Mesenchymal stem cell (in vitro differentiated cells and primary cell): Measurements from ENCODE around the gene HIVEP1.

Source experiments
- DNase-seq: peaks from one replicate; pipeline ENCODE4 v3.0.0-alpha.2; 2013
- H2AFZ ChIP-seq: one replicate; pipeline ENCODE4 v1.6.1; 2013; ENCODE audit warnings: low read depth, mild to moderate bottlenecking, control low read depth, inconsistent platforms, low read length, moderate library complexity
- H2AK5ac ChIP-seq: 2 replicates; pipeline ENCODE4 v1.6.1; 2013; ENCODE audit warnings: low read length, moderate library complexity, mild to moderate bottlenecking, inconsistent platforms; ENCODE audit not compliant: severe bottlenecking
- H2BK120ac ChIP-seq: one replicate; pipeline ENCODE4 v1.6.1; 2013; ENCODE audit warnings: low read depth, mild to moderate bottlenecking, inconsistent platforms, low read length, moderate library complexity
- H2BK12ac ChIP-seq, 2 experiments: one replicate each; pipeline ENCODE4 v1.6.1; 2013; ENCODE audit warnings: inconsistent platforms in 2 of 2, low read length in 2 of 2, mild to moderate bottlenecking in 2 of 2, moderate library complexity in 2 of 2, control low read depth in 1 of 2
- H2BK15ac ChIP-seq: one replicate; pipeline ENCODE4 v1.6.1; 2013; ENCODE audit warnings: mild to moderate bottlenecking, low read depth, inconsistent platforms; ENCODE audit not compliant: poor library complexity, severe bottlenecking
- H2BK5ac ChIP-seq: 2 replicates; pipeline ENCODE4 v1.6.1; 2013; ENCODE audit warnings: low read depth, mild to moderate bottlenecking, low read length, control low read depth, inconsistent platforms; ENCODE audit not compliant: poor library complexity, severe bottlenecking
- H3K14ac ChIP-seq, 2 experiments: one replicate each; pipeline ENCODE4 v1.6.1; 2013; ENCODE audit warnings: inconsistent platforms in 2 of 2, low read length in 2 of 2, control low read depth in 1 of 2, mild to moderate bottlenecking in 1 of 2, moderate library complexity in 1 of 2
- H3K18ac ChIP-seq, 2 experiments: one replicate each; pipeline ENCODE4 v1.6.1; 2013; ENCODE audit warnings: inconsistent platforms in 2 of 2, low read length in 2 of 2, control low read depth in 1 of 2, low read depth in 1 of 2, mild to moderate bottlenecking in 1 of 2
- H3K23ac ChIP-seq, 2 experiments: one replicate each; pipeline ENCODE4 v1.6.1; 2013; ENCODE audit warnings: inconsistent platforms in 2 of 2, low read length in 2 of 2, mild to moderate bottlenecking in 2 of 2, moderate library complexity in 2 of 2, control low read depth in 1 of 2
- H3K27ac ChIP-seq: 2 replicates; pipeline ENCODE4 v1.5.1; 2013; ENCODE audit warnings: mild to moderate bottlenecking, moderate library complexity, low read length, control low read depth, inconsistent platforms; ENCODE audit not compliant: poor library complexity, severe bottlenecking
- H3K27me3 ChIP-seq, 2 experiments: 2 replicates each; pipeline versions ENCODE4 v1.6.1 to v1.7.0; 2013; ENCODE audit warnings: low read length in 2 of 2, mild to moderate bottlenecking in 2 of 2, moderate library complexity in 2 of 2, control low read depth in 1 of 2, inconsistent platforms in 1 of 2; ENCODE audit not compliant: control insufficient read depth in 1 of 2, insufficient read depth in 1 of 2
- H3K36me3 ChIP-seq, 2 experiments: 2 replicates each; pipeline versions ENCODE4 v1.6.1 to v1.7.0; 2013; ENCODE audit warnings: low read length in 2 of 2, control low read depth in 1 of 2, inconsistent platforms in 1 of 2, low read depth in 1 of 2, mild to moderate bottlenecking in 1 of 2; ENCODE audit not compliant: insufficient read depth in 2 of 2, control insufficient read depth in 1 of 2
- H3K4ac ChIP-seq, 2 experiments: one replicate each; pipeline ENCODE4 v1.6.1; 2013; ENCODE audit warnings: inconsistent platforms in 2 of 2, low read length in 2 of 2, mild to moderate bottlenecking in 2 of 2, moderate library complexity in 2 of 2, control low read depth in 1 of 2, low read depth in 1 of 2
- H3K4me1 ChIP-seq: 2 replicates; pipeline ENCODE4 v1.6.1; 2013; ENCODE audit warnings: low read depth, low read length, control low read depth; ENCODE audit not compliant: control insufficient read depth, insufficient read depth
- H3K4me2 ChIP-seq: 2 replicates; pipeline ENCODE4 v1.6.1; 2013; ENCODE audit warnings: low read length, mild to moderate bottlenecking, inconsistent platforms; ENCODE audit not compliant: poor library complexity, severe bottlenecking
- H3K4me3 ChIP-seq, 2 experiments: 2 replicates each; pipeline versions ENCODE4 v1.5.1 to v1.7.0; 2013; ENCODE audit warnings: low read length in 2 of 2, mild to moderate bottlenecking in 2 of 2, control low read depth in 1 of 2, low read depth in 1 of 2; ENCODE audit not compliant: insufficient read depth in 1 of 2
- H3K79me1 ChIP-seq: replicated peaks from 2 replicates; pipeline ENCODE4 v1.6.1; 2013; ENCODE audit warnings: mild to moderate bottlenecking, control low read depth, low read length, inconsistent platforms; ENCODE audit not compliant: poor library complexity, severe bottlenecking
- H3K9ac ChIP-seq: 2 replicates; pipeline ENCODE4 v1.7.0; 2013; ENCODE audit warnings: mild to moderate bottlenecking, low read length, moderate library complexity
- H3K9me3 ChIP-seq: 2 replicates; pipeline ENCODE4 v1.7.0; 2013; ENCODE audit warnings: mild to moderate bottlenecking, low read length; ENCODE audit not compliant: control insufficient read depth
- H4K8ac ChIP-seq: one replicate; pipeline ENCODE4 v1.6.1; 2013; ENCODE audit warnings: inconsistent platforms, mild to moderate bottlenecking, low read length, moderate library complexity
- H4K91ac ChIP-seq: one replicate; pipeline ENCODE4 v1.6.1; 2013; ENCODE audit warnings: mild to moderate bottlenecking, low read length, inconsistent platforms
- WGBS: methylation state at CpG from one replicate; pipeline ENCODE4 v1.1.7; 2013; ENCODE audit warnings: mixed read lengths; 5-methylcytosine and 5-hydroxymethylcytosine counted together

HIVEP1 gene

GRCh38 chr6:12007473-12007872 is 4.6 kb upstream of the HIVEP1 start:
- H3K36me3 ChIP-seq, result no peaks in the 10 kb centered on the region
- H3K23ac ChIP-seq, result no peak overlapping the region
- H3K9ac ChIP-seq, result peak overlapping the region; percentile 96
- no peak overlapping the region for H2AFZ ChIP-seq
- H3K9me3 ChIP-seq, result no peaks in the 10 kb centered on the region
- no peak overlapping the region for H3K4me2 ChIP-seq
- H2BK12ac ChIP-seq, result peak overlapping the region in 1 of 2 experiments; percentile 49
- H2BK120ac ChIP-seq, result no peak overlapping the region
- no peak overlapping the region for H2AK5ac ChIP-seq
- H3K4me3 ChIP-seq, result no peak overlapping the region
- no peak overlapping the region for H2BK15ac ChIP-seq
- 89% methylated on average over 7 of the region's 9 CpGs for WGBS
- H3K27ac ChIP-seq, result peak overlapping the region; percentile 71
- no peak overlapping the region for H3K4ac ChIP-seq
- H4K8ac ChIP-seq, result no peak overlapping the region
- H3K79me1 ChIP-seq, result no peaks in the 10 kb centered on the region
- H2BK5ac ChIP-seq, result no peak overlapping the region
- H3K18ac ChIP-seq, result no peak overlapping the region
- H3K14ac ChIP-seq, result no peak overlapping the region
- H3K4me1 ChIP-seq, result no peaks in the 10 kb centered on the region
- DNase-seq, result no peak
- no peaks in the 10 kb centered on the region for H3K27me3 ChIP-seq
- no peak overlapping the region for H4K91ac ChIP-seq

GRCh38 chr6:12007887-12008286 is 4.2 kb upstream of the HIVEP1 start:
- Histone ChIP-seq H2BK5ac (no peak overlapping the region), H4K91ac (no peak overlapping the region), H3K4me1 (no peaks in the 10 kb centered on the region), H3K9me3 (no peaks in the 10 kb centered on the region), H4K8ac (no peak overlapping the region), H3K4ac (no peak overlapping the region), H2BK15ac (no peak overlapping the region), H3K9ac (peak overlapping the region; percentile 96), H3K14ac (no peak overlapping the region), H3K4me3 (peak overlapping the region in 1 of 2 experiments; percentile 76), H3K27ac (peak overlapping the region; percentile 71), H3K4me2 (peak overlapping the region; percentile 45), H3K27me3 (no peaks in the 10 kb centered on the region), H3K18ac (no peak overlapping the region), H3K79me1 (no peaks in the 10 kb centered on the region), H2BK12ac (no peak overlapping the region), H3K36me3 (no peaks in the 10 kb centered on the region), H3K23ac (no peak overlapping the region), H2BK120ac (no peak overlapping the region), H2AFZ (no peak overlapping the region), H2AK5ac (no peak overlapping the region)
- DNase-seq, result no peak
- 76% methylated on average over 3 of the region's 4 CpGs for WGBS

DNA sequence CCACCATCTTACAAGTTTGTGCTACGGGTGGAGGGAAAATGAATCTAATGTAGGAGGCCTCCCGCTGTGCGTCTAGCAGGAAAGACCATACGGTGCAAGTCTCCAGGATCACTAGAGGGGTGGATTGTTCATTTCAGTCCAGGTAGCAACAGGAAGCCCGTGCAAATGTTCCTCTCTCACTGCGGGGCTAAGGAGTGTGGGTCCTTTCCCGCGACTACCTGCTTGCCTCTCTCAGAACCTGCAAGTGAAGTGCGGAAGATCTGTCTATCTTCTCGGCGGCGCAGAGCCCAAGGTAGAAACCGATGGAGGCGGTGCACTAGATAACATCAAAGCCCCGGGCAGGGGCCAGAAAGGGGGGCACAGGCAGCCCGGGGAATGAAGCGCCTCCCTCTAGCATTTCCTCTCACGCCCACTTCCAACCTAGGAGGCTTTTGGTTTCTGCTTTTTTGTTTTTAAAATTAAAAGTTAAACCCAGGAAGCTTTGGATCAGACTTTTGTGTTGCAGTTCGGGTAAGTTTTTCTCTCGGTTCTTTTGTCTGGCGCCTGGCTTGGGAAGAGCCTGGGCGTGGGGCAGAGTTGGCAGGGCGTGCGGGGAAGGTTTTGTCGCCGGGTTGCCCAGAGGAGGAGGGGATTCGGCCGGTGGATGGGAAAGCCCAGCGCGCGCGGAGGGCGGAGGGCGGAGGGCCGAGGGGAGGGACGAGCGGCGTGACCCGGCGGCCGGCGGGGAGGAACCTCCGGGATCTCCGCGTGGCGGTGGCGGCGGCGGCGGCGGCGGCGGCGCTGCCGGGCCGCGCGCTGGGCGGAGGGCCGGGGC is 3.5 kb upstream of the HIVEP1 start:
- peak overlapping the region in 1 of 2 experiments; percentile 19 for H3K4ac ChIP-seq
- H3K14ac ChIP-seq, result no peak overlapping the region
- H3K18ac ChIP-seq, result peak overlapping the region; percentile 76 to 86
- H3K79me1 ChIP-seq, result no peaks in the 10 kb centered on the region
- H4K8ac ChIP-seq, result peak overlapping the region; percentile 55
- peak overlapping the region; percentile 65 for H2BK15ac ChIP-seq
- H2BK12ac ChIP-seq, result peak overlapping the region; percentile 8 to 45
- no peak overlapping the region for H2AK5ac ChIP-seq
- peak overlapping the region; percentile 71 to 76 for H3K4me3 ChIP-seq
- H3K27me3 ChIP-seq, result no peaks in the 10 kb centered on the region
- H2BK120ac ChIP-seq, result peak overlapping the region; percentile 82
- no peaks in the 10 kb centered on the region for H3K9me3 ChIP-seq
- H3K4me1 ChIP-seq, result no peaks in the 10 kb centered on the region
- peak overlapping the region; percentile 96 for H3K9ac ChIP-seq
- no peak overlapping the region for H2AFZ ChIP-seq
- WGBS, result under 1% methylated on average over 37 of the region's 60 CpGs
- peak overlapping the region; percentile 71 for H3K27ac ChIP-seq
- peak; percentile 84 for DNase-seq
- H3K23ac ChIP-seq, result peak overlapping the region in 1 of 2 experiments; percentile 6
- peak overlapping the region; percentile 48 for H4K91ac ChIP-seq
- peak overlapping the region; percentile 87 for H2BK5ac ChIP-seq
- H3K4me2 ChIP-seq, result peak overlapping the region; percentile 45
- no peaks in the 10 kb centered on the region for H3K36me3 ChIP-seq

- DNase-seq, result no peak
- H3K79me1 ChIP-seq, result no peaks in the 10 kb centered on the region
- H2BK12ac ChIP-seq, result peak overlapping the region in 1 of 2 experiments; percentile 67
- H4K91ac ChIP-seq, result peak overlapping the region; percentile 96
- no peaks in the 10 kb centered on the region for H3K9me3 ChIP-seq
- H2BK5ac ChIP-seq, result peak overlapping the region; percentile 68
- H3K27me3 ChIP-seq, result no peaks in the 10 kb centered on the region
- H3K4me1 ChIP-seq, result no peaks in the 10 kb centered on the region
- H3K18ac ChIP-seq, result peak overlapping the region; percentile 87 to 96
- peak overlapping the region; percentile 52 for H4K8ac ChIP-seq
- peak overlapping the region; percentile 45 for H2BK15ac ChIP-seq
- H3K9ac ChIP-seq, result peak overlapping the region; percentile 95
- H3K4ac ChIP-seq, result peak overlapping the region in 1 of 2 experiments; percentile 79
- WGBS, result 0% methylated on average over 24 of the region's 29 CpGs
- H3K4me2 ChIP-seq, result peak overlapping the region; percentile 63
- peak overlapping the region in 1 of 2 experiments; percentile 64 for H3K14ac ChIP-seq
- H2AFZ ChIP-seq, result peak overlapping the region; percentile 87
- peak overlapping the region; percentile 91 for H3K27ac ChIP-seq
- no peaks in the 10 kb centered on the region for H3K36me3 ChIP-seq
- peak overlapping the region; percentile 82 for H2BK120ac ChIP-seq
- no peak overlapping the region for H3K23ac ChIP-seq
- H2AK5ac ChIP-seq, result peak overlapping the region; percentile 65
- peak overlapping the region; percentile 71 to 84 for H3K4me3 ChIP-seq
These were observed 2.9 kb upstream of the HIVEP1 start for GRCh38 chr6:12009180-12009685.
